ENCODE data around the gene TNNT2. TPM values are rescaled to one million over a fixed set of nuclear protein-coding genes. Genes with fewer than 3 reads are reported as not detected.
A peak's percentile ranks its signal among the peaks of the same experiment; 100 is the strongest.

TNNT2 gene
- not detected in 2 replicates for total RNA-seq

- DNase-seq (ENCODE audit: low read depth in 2 of 2), result no peak
These were observed at the start of gene TNNT2 for GRCh38 chr1:201377611-201378092. TSS of gene TNNT2 (minus strand) at chr1:201377680. CDS start at chr1:201373254, 4,426 bp downstream.

DNA sequence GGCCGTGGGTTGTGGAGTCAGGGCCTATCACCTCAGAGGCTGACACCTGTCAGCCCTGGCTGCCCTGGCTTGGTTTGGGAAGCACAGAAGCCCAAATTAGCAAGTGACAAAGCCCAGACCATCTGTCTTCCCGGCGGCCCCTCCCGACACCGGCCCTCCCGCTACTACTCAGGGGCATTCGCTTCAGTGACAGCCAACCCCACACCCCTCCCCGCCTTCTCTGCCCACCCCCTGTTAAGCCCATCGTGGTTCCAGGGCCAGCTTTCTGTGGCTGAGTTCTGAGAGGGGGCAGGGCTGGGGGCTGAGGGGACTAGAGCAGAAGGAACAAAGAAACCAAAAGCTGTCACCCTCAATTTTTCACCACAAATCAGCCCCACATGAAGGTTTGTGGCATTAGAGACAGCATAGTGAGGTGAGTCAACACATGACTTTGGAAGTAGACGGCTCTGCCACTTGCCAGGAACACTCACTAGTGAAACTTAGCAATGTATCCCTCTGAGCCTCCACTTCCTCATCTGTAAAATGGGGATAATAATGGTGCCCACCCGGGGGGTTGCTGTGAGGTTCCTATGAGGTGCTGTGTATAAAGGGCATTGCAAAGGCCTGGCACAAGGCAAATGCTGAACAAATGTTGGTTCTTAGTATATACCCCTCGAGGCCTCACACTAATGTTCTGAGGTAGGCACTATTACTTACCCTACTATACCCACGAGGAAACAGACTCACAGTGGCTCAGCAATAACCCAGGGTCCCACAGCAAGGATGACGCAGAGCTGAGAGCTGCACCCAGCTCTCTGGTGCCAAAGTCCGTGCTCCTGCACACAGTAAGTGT is 49.2 kb upstream of the TNNT2 start:
- no peak for DNase-seq (ENCODE audit: low read depth in 2 of 2)

GRCh38 chr1:201424146-201424545 is 46.7 kb upstream of the TNNT2 start:
- no peak for DNase-seq (ENCODE audit: low read depth in 2 of 2)

- DNase-seq (ENCODE audit: low read depth in 2 of 2), result no peak
These were observed 46.2 kb upstream of the TNNT2 start for GRCh38 chr1:201423655-201424054.

GRCh38 chr1:201422436-201423030 is 45.1 kb upstream of the TNNT2 start:
- DNase-seq (ENCODE audit: low read depth in 2 of 2), result no peak

DNA sequence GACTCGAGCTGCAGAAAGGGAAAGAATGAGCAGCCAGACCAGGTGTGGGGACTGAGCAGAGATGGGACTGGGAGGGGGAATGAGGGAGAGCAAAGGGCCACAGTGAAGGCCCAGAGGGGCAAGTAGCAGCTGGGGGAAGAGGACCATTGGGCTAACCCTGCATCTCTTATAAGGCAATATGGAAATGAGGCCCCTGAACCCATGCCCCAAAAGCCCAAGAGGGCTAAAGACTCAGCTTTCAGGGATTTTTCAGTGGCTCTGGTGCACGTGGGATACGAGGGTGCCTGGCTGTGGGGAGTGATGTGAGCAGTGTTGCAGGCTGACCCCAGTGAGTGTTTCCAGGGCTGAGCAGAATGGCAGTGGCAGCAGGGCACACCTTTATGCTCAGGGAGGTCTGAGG is 44.5 kb upstream of the TNNT2 start:
- DNase-seq (ENCODE audit: low read depth in 2 of 2), result no peak

DNA sequence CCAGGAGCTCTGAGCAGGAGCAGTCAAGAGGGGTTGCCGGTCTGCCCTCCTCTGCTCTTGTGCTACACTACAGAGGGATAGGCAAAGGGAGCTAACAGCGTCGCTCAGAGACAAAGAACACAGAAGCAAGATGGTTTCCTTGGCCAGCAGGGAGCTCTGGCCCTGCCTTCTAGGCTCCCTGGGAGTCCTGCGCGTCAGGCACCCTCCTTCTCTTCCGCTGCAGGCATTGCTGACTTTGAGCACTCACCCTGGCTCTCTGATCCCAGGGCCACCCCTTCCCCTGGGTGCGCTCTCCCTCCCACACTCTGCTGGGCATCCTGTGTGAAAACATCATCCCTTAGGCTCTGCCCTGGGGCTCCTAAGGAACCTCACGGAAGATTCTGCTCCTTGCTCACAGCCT is 43.6 kb upstream of the TNNT2 start:
- DNase-seq (ENCODE audit: low read depth in 2 of 2), result no peak

DNA sequence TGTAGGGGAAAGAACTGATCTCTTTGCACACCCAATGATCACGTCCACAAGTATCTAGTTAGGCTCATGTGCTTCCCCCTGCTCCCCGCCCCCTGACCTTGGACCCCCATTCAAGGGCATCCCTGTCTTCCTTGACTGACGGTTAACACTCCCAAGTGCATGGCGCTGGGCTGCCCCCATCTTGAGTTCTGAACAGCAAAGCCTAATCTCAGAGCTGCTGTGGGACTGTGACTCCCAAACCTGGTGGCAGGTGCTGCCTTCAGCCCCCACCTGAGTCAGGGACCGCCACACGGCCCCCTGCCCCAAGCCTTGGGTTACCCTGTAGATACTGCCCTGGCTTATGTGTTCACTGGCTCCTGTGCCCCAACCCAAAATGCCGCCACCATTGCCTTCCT is 43.1 kb upstream of the TNNT2 start:
- DNase-seq (ENCODE audit: low read depth in 2 of 2), result no peak

DNA sequence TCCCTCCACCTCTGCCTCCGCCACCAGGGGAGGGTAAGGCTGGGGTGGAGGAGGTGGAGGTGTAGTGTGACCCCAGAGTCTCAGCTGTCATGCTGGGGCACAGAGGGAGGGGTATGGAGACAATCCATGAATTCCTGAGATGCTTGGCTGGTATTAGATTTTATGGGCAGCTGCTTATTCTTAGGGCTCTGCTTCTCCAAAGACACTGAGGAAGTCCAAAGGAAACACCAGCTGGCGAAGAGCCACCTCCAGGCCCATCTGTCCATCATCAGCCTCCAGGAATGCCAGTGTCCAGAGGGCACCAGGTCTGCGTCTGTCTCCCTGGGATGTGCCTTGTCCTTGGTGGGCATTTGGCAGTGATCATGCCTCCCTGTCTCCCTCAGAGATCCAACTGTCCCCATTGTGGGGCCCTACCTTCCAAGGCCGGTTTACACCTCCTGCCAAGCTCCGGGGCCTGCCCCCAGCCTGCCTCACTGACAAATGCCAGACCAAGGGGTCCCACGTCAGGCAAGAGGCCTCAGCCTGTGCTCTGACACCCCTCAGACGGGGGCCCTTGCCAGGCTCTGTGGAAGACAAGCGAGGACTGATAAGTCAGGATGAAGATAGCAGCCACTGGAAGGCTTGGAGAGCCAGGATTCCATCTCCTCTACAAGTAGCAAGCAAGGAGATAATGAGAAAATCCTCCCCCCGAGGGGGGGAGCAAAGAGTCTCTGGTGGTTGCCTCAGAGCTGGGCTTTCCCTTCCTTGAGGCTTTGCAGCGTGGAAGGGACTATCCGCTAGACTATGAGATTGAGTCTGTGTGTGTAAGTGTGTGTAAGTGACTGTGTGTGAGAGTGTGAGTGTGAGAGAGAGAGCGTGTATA is 42.5 kb upstream of the TNNT2 start:
- no peak for DNase-seq (ENCODE audit: low read depth in 2 of 2)

DNA sequence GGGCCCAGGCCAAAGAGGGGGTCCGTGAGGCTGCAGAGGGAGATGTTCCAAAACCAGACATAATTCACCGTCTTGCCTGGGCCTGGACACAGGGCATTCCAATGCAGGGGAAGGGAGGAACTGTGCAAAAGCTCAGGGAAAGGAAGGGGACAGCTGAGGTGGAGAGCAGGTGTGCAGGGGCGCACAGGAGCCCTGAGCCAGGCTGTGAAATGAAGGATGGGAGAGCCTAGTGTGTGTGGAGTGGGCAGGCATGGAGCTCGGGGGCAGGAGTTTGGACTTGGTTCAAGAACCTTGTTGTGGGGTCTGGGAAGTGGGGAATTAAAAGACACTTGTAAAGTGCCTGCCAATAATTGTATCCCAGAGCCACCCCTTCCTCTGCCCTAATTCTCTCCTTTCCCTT is 41.8 kb upstream of the TNNT2 start:
- no peak for DNase-seq (ENCODE audit: low read depth in 2 of 2)

DNA sequence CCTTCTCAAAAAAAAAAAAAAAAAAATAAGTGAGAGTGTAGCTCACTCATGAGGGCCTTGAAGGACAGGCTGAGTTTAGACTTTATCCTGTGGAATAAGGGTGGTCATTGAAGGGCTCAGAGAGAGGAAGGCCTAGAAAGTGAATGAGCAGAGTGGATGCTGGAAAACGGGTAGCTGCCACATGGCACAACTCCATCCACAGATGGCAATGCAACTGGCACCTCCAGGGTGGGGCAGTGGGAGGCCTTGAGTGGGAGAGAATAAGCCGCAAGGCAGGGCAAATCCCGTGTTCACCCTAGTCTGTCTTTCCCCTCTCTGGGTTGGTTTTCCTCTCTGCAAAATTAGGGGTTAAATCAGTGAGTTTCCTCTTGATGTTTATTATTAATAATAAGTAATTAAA is 41.0 kb upstream of the TNNT2 start:
- DNase-seq (ENCODE audit: low read depth in 2 of 2), result no peak

DNA sequence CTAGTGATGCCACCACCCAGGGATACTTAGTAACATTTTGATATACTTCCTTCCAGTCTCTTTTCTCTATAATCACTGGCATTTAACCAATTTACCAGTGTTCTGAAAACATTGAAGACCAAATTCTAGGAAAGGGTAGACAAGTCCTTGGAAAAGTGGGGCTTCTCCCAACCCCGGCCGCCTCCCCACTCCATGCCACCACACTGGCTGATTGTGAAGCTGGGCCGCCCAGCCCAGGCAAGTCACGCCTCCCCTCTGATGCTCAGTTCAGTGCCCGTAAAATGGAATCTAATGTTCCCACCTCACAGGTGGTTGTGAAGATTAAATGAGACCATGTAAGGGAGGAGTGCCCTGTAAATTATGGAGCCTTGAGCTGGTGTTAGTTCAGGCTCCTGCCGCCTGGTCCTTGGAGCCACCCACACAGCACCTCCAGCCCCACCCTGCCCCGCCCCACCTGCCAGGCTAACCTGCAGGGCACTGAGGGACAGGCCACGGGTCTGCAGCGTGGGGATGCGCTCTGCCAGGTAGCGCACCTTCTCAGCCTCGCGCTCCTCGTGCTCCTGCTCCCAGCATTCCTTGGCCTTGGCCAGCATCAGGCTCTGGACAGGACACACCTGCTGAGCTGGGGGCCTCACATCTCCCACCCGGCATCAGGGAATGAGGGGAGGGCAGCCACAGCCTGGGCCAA is 36.7 kb upstream of the TNNT2 start:
- no peak for DNase-seq (ENCODE audit: low read depth in 2 of 2)

GRCh38 chr1:201411292-201411691 is 33.8 kb upstream of the TNNT2 start:
- no peak for DNase-seq (ENCODE audit: low read depth in 2 of 2)

DNA sequence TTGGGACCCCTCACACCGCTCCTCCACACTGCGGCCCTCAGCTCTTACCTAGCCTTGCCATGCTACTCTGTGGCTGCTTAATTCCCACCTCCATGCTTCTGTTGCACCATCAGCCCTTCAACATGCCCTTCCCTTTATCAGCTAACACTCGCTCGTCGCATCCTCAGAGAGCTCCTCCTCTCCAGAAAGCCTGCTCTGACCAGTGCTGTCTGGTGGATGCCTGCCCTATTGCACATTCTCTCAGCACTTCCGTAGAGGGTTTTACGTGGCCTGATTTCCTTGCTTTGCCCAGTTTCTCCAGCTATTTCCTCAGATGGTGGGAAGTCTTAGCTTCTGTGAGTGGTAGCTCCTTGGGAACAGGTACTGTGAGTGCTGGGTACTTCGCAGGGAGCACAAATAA is 32.0 kb upstream of the TNNT2 start:
- DNase-seq (ENCODE audit: low read depth in 2 of 2), result no peak

DNA sequence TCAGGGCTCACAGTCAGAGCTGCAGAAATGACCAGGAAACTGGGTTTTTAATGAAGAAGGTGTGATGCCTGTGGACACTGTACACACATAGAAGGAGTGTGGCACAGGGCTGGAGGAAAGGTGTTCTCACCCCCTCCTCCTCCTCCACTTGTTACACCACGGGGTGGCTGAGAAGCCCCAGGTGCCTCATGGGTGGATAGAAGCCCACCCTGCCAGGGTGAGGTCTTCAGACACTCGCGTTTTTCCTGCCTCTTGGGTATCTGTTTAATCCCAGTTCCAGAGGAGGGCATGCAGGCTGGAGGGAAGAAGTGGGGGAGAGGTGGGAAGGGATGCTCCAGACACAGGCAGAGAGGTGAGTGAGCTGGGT is 31.3 kb upstream of the TNNT2 start:
- DNase-seq (ENCODE audit: low read depth in 2 of 2), result no peak

- peak; percentile 46 to 72 for DNase-seq (ENCODE audit: low read depth in 2 of 2)
These were observed 30.8 kb upstream of the TNNT2 start for GRCh38 chr1:201408176-201408833.

GRCh38 chr1:201406831-201407406 is 29.4 kb upstream of the TNNT2 start:
- DNase-seq (ENCODE audit: low read depth in 2 of 2), result no peak

DNA sequence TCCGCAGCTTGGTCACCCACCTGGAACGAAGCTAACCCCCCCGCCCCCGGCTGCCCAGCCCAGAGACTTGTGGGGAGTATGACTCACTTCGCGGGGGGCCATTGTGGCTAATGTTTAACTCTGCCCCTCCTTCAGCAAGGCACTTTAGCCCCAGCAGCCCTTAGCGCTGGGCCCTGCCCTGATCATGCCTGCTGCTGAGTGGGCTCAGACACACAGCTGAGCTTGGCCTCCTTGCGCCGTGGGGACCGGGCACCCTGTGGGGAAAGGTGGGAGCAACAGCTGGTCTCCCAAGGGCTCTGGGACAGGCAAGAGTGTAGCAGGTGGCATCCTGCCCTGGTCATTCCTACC is 28.0 kb upstream of the TNNT2 start:
- no peak for DNase-seq (ENCODE audit: low read depth in 2 of 2)

GRCh38 chr1:201404722-201405483 is 27.4 kb upstream of the TNNT2 start:
- no peak for DNase-seq (ENCODE audit: low read depth in 2 of 2)

GRCh38 chr1:201404055-201404454 is 26.6 kb upstream of the TNNT2 start:
- DNase-seq (ENCODE audit: low read depth in 2 of 2), result peak in 1 of 2 donors; percentile 11

Measured in dermis microvascular lymphatic vessel endothelial cell (primary cell).